ENCODE measurements around the gene C2orf92.

C2orf92 gene

GRCh38 chr2:97718051-97718882, 48.8 kb downstream of the C2orf92 start:
- H3K27ac ChIP-seq (ENCODE audit: extremely low read depth, low read depth, low read length) = no peak overlapping the region
- H3K4me1 ChIP-seq (ENCODE audit: control insufficient read depth, insufficient read depth, low read length) = no peaks in the 10 kb centered on the region
- H3K4me3 ChIP-seq (ENCODE audit: low read depth, low read length) = no peak overlapping the region
- TF ChIP-seq ZNF639 (tag by site-specific recombination; IDR thresholded peaks at IDR 0.05) (no peak), ZNF501 (tag by site-specific recombination; IDR thresholded peaks at IDR 0.05) (no peak), ZNF530 (tag by site-specific recombination; IDR thresholded peaks at IDR 0.05; ENCODE audit: low read depth) (no peak), ZNF148 (tag by site-specific recombination; IDR thresholded peaks at IDR 0.05; ENCODE audit: borderline replicate concordance) (no peak), ZBTB49 (tag by site-specific recombination; IDR thresholded peaks at IDR 0.05; ENCODE audit: low read depth) (no peak), ZNF580 (tag by site-specific recombination; IDR thresholded peaks at IDR 0.05) (no peak), ZNF560 (tag by site-specific recombination; IDR thresholded peaks at IDR 0.05; ENCODE audit: borderline replicate concordance) (no peak), EGR2 (tag by site-specific recombination; IDR thresholded peaks at IDR 0.05; ENCODE audit: low read depth) (no peak), ELK4 (IDR thresholded peaks at IDR 0.05; ENCODE audit: borderline replicate concordance, low read depth, low read length) (no peak), ZNF37A (tag by site-specific recombination; IDR thresholded peaks at IDR 0.05) (no peak), ZNF416 (tag by site-specific recombination; IDR thresholded peaks at IDR 0.05) (no peak), GLI4 (tag by site-specific recombination; IDR thresholded peaks at IDR 0.05) (no peak), KLF7 (tag by site-specific recombination; IDR thresholded peaks at IDR 0.05; ENCODE audit: borderline replicate concordance) (no peak), ZSCAN5A (tag by site-specific recombination; IDR thresholded peaks at IDR 0.05) (no peak), KLF9 (tag by site-specific recombination; IDR thresholded peaks at IDR 0.05; ENCODE audit: low read depth) (no peak), KLF17 (tag by site-specific recombination; IDR thresholded peaks at IDR 0.05) (no peak), ZNF280C (tag by site-specific recombination; IDR thresholded peaks at IDR 0.05) (no peak), INSM2 (tag by site-specific recombination; IDR thresholded peaks at IDR 0.05) (no peak)
- no peaks in the 10 kb centered on the region for H3K36me3 ChIP-seq (ENCODE audit: control insufficient read depth in 2 of 2, insufficient read depth in 1 of 2, low read length in 2 of 2)
- CTCF ChIA-PET = interaction anchor here (1.1 to 1.7 kb wide), 2 partner anchors 8 to 18 kb away, joined by 4 to 8 read pairs; no protein-coding TSS in a partner anchor
- POLR2A ChIA-PET = no interaction called here
- H3K9me3 ChIP-seq (ENCODE audit: control insufficient read depth, insufficient read depth, low read depth, low read length) = no peaks in the 10 kb centered on the region
